CD4-positive, alpha-beta T cell treated with Interleukin-17A for 4 hours (primary cell): ENCODE measurements around the gene ZNF33B.
"Not testable (repeated sequence)": the region's sequence is repeated elsewhere in the genome, so short reads cannot be mapped to it uniquely, and the experiment has no call there.

Source experiments
- DNase-seq: peaks from one replicate; pipeline ENCODE4 v3.0.0-alpha.2; 2020; ENCODE audit warnings: mixed read lengths

Gene ZNF33B

DNA sequence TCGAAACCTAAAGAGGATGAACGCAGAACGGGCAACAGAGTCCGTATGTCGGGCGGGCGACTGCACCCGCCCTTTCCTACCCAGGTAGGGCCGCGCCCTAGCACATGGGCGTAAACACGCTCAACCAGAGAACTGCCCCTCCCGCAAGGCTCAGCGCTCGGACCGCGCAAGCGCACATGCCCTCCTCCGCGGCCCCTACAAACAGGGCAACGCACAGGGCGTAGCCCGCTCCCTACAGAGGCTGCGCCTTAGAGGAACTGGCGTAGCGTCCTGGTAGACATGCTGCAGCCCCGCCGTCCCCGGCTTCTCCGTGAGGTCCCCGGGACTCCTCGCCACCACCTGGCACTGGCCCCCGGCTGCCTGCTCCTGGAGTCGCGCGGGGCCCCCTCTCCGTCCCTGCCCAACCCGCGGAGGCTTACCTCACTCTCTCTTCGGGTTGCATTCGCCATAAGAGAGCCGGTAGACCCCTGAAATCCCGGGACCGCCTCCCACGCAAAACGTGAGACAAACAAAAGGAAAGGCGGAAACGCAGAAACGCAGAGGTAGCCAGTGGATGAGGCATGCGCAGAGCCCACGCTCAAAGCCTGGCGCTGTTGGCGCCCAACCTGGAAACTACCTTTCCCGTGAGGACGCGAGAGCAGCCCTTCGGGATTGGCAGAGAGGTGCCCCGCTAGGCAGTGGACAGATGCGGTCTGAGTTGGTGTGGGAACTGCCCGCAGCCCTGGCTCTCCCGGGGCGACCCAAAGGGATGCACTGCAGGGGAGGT is at the start of gene ZNF33B:
ZNF33B (minus strand) TSS at position 516 of the 766 bp plus-strand sequence. CDS start 1,642 bp downstream, outside the sequence.
- peak; percentile 96 for DNase-seq

DNA sequence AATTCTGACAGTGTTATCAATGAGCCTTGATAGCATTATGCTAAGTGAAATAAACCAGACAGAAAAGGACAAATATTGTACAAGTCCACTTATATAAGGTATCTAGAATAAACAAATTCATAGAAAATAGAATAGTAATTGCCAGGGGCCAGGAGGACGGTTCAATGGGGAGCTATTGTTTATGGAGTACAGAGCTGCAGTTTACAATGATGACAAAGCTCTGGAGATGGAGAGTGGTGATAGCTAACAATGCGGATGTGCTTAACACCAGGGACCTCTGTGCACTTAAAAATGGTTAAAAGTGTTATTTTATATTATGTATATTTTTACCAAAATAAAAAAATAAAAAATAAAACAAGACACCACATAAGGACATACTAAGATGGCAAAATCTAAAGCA is 46.1 kb upstream of the ZNF33B start:
- no peak for DNase-seq

DNA sequence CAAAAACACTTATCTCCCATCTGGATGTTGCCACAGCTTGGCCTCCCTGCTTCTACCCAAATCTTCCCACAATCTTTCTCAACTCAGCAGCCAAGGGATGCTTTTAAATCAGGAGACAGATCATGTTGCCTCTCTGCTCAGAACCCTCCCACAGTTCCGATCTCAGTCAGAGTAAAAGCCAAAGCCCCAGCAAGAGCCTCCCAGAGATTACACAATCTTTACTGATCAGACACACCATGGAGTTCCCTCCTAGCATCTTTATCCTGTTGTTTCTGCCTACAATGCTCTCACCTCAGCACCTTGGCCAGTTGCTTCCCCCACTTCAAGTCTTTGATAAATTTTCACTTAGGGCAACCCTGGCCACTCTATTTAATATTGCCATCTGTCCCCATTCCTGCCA is 41.9 kb upstream of the ZNF33B start:
- DNase-seq: no peak

DNA sequence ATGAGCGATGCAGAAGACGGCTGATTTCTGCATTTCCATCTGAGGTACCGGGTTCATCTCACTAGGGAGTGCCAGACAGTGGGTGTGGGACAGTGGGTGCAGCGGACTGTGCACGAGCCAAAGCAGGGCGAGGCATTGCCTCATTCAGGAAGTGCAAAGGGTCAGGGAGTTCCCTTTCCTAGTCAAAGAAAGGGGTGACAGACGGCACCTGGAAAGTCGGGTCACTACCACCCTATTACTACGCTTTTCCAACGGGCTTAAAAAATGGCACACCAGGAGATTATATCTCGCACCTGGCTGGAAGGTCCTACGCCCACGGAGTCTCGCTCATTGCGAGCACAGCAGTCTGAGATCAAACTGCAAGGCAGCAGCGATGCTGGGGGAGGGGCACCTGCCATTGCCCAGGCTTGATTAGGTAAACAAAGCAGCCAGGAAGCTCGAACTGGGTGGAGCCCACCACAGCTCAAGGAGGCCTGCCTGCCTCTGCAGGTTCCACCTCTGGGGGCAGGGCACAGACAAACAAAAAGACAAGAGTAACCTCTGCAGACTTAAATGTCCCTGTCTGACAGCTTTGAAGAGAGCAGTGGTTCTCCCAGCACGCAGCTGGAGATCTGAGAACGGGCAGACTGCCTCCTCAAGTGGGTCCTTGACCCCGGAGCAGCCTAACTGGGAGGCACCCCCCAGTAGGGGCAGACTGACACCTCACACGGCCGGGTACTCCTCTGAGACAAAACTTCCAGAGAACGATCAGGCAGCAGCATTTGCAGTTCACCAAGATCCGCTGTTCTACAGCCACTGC is 27.0 kb upstream of the ZNF33B start:
- not testable (repeated sequence) for DNase-seq

DNA sequence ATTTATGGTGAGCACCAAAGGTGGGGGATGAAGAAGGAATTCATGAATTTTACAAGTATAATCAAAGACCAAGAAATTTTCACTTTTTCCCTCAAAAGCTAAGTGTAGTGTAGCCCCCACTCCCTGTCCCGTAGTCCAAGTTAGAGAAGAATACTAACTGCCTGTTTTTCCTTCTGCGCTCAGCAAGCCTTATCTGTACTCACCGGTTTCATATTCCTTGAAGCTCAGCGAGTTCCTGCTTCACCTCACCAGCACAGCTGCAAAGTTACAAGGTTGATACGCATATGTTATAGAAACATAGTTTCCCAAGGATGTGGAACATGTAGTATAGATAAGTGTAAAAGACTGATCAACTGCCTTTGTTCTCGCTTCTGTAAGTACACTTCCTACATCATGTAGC is 16.0 kb upstream of the ZNF33B start:
- no peak for DNase-seq

DNA sequence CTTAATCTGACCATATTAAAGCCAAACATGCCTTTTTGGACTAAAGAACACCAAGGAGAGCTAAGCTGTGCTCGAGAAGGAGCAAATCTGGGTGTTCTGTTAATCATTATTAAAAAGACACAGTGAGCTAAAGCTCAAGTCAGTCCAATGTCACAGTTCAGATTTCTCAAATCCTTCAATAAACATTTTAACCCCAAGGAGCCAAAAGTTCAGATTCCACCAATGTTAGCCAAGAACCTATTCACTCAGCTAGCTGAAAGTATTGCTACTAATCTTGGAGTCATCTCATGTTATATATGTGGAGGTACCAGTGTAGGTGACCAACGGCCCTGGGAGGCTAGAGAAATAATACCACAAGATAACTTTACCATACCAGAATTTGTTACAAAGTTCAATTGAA is 14.5 kb upstream of the ZNF33B start:
- no peak for DNase-seq

DNA sequence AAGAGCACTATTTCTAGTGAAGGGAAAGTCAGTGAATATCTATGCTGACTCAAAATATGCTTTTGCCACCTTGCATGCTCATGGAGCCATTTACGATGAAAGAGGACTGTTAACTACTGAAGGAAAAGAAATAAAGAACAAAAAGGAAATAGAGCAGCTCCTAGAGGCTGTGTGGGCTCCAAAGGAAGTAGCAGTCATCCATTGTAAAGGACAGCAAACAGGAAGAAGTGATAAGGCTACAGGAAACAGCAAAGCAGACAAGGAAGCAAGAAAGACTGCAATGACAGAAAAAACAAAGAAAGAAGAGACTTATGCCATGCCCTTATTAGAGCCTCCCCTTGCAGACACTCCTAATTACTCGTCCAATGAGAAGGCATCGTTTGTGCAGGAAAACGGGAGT is 12.0 kb upstream of the ZNF33B start:
- DNase-seq: no peak

DNA sequence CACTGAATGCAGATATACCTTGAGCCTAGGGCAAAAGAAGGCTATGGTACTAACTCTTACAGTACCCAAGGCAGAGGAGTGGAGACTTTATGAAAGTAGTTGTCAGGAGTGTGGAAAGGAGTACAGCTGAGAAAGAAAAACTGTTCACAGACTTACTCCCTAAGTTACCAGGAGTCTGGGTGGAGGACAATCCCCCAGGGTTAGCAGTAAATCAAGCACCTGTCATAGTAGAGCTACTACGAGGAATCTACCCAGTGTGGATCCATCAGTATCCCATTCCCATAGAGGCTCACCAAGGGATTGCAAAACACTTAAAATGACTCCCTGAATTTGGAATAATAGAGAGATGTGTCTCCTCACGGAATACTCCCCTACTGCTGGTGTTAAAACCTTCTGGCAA is 10.1 kb upstream of the ZNF33B start:
- DNase-seq: no peak

DNA sequence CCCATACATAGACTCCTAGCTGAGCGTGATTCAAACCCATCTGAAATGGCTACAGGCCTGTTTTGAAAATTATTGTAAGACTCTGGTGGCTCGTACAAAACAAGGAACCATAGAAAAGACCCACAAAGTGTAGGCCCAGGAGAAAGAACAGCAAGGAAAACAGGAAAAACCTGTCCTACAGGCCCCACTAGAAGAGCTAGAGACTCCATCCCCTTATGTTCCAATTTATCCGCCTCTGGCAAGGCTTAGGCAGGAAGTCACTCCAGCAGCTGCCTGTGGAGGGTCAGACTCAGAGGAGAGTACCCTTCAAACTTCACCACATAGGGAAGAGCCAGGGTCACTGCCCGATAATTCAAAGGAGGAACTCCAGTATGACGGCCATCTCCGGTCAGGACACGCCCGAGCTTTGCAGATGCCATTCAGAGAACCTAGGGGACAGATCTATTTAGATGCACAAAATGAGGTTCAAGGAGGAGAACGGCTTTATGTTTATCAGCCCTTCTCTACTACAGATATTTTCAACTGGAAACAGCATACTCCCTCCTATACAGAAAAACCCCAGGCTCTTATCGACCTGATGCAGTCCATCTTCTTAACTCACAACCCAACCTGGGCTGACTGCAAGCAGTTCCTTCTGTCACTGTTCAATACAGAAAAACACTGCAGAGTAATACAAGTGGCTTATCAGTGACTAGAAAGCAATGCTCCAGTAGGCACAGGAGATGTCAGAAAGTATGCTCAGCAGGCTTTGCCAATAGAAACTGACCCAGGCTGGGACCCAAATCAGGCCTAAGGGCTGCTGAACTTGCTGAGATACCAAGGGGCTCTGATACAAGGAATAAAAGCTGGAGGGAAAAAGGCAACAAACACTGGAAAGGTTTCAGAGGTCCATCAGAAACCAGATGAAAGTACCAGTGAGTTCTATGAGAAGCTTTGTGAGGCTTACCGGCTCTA is 8.6 kb upstream of the ZNF33B start:
- no peak for DNase-seq

DNA sequence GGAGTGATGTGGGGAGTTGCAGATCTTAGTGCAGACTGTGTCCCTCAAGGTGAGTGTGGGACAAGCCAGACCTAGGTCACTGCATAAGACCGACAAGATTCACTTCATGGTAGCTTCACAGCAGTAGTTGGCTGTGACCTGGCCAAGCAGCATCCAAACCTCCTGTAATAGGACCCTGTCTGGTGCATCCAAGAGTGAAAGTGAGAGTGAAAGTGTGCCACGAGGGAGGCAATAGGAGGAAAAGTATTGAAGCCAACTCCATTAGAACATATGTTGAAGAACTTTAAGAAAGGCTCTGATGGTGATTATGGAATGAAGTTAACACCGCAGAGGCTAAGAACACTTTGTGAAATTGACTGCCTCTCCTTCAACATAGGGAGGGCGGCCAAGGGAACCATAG is 7.8 kb upstream of the ZNF33B start:
- DNase-seq: no peak

DNA sequence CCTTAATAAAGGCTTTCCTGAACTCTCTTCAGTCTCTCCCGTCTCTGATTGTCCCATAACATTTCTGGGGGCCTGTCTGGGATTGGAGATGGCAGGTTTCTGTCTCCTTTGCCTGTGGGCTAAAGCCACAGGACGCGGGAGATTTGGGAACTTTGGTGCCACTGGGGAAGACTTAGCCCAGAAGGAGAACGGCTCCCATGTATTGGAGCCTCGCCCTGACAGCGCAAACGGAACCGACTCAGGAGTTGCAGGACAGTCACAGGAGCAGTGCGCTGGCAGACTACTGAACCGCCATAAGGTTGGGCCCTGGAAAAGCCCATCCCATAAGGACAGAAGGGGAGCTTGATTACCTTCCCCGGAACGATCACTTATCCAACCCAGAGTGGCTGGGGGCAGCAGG is 7.1 kb upstream of the ZNF33B start:
- DNase-seq: no peak

DNA sequence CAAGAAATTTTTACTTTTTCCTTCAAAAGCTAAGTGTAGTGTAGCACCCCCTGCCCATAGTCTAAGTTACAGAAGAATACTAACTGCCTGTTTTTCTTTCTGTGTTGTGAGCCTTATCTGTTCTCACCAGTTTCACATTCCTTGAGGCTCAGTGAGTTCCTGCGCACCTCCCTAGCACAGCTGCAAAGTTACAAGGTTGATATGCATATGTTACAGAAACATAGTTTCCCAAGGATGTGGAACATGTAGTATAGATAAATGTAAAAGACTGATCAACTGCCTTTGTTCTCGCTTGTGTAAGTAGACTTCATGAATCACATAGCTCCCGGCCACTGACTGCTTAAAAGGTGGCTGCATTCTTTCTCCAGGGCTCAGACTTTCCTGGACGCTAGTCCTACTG is 6.7 kb upstream of the ZNF33B start:
- DNase-seq: no peak

DNA sequence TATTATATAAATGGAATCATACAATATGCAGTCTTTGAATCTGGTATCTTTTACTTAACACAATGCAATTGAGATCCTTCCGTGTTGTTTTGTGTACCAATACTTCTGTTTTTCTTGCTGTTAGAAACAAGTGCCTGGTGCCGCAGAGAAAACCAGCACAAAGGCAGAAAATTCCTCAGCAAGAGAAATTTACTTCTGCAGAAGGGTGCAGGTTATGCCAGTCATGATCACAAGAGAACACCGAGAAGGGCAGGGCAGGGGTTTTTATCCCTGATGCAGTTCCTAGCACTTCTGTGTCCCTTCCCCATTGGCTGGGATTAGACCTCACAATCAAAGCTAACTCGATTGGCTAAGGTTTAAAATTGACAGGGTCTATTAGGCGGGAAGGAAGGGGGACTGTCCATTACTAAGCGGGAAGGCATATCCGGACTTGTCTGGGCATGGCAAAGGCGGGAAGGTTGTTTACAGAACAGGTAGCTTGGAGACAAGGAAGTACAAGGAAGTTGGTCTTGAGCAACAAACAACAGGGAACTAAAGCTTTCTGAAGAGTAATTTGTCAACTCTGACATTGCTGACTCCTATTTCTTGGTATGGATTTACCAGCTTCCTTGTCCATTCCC is 2.4 kb upstream of the ZNF33B start:
- DNase-seq: no peak

DNA sequence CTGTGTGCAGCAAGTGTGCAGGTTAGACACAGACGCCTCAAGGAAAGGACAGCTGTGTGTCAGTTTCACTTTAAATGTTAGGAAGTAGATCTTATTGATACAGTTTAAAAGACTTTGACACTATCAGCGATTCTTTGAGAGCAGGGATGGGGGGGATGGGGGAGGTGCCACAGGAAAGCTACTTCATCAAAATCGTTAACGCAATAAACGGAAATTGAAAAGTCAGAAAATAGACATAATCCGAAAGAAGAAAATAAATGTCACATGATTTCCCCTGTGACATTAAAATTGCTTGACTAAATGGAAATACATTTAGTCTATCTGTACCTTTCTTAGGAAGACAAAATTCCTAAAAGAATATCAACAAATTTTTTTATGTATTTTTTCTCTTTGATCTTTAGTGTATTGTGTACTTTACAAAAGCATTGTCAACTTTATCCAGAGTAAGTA is 476 bp upstream of the ZNF33B start:
- peak; percentile 65 for DNase-seq

DNA sequence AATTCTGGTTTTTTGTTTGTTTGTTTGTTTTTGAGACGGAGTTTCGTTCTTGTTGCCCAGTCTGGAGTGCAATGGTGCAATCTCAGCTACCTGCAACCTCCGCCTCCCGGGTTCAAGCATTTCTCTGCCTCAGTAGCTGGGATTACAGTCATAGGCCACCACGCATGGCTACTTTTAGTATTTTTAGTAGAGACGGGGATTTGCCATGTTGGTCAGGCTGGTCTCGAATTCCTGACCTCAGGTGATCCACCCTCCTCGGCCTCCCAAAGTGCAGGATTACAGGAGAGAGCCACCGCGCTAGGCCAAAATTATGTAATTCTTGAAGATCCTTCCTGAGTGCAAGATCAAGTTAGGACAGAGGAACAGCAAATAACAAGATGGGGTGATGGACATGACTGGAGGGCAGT is 719 bp downstream of the ZNF33B start:
- no peak for DNase-seq

DNA sequence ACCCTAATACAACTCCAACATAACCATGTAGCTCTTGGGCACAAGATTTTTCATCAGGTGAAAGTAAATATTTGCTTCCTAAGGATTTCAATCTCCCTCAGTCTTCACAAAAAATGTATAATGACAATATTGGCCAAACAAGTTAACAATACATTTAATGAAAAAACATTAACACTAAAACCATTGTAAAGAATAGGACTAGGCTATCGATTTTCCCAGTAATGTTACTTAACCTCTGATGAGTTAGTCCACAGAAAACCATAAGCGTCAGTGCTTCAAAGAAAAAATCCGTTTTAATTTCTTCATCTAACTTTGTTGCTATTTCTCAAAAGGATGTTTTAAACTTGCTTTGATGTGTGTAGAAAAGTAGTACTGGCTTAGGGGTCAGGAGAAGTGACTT is 1.2 kb downstream of the ZNF33B start:
- DNase-seq: no peak

DNA sequence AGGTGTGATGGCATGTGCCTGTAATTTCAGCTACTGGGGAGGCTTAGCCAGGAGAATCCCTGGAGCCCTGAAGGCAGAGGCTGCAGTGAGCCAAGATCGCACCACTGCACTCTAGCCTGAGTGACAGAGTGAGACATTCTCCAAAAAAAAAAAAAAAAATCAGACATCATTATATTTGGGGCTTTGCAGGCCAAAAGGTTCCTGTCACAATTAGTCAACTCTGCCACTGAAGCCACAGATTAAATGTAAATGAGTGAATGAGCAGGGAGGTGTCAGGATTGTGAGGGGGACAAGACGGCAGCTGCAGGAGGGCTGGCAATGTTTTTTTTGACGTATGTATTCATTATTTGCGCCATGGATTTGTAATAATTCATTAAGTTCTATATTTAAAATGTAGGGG is 3.3 kb downstream of the ZNF33B start:
- DNase-seq: no peak

DNA sequence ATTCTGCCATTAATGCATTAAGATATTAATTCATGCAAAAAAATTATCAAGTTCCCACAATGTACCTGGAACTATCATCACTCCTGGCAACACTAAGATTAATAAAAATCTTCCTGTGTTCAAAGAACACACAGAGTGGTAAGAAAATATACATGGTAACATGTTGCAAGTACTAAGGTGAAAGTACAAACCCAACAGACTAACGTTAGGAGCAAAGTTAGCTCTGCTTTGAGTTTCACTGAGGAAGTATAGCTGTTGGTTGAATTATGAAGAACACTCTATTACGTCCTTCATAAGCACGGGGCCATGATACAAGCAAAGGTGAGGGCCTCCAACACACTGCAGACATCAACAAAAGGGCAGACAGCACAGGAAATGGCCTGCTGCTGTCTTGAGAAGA is 5.8 kb downstream of the ZNF33B start:
- no peak for DNase-seq

DNA sequence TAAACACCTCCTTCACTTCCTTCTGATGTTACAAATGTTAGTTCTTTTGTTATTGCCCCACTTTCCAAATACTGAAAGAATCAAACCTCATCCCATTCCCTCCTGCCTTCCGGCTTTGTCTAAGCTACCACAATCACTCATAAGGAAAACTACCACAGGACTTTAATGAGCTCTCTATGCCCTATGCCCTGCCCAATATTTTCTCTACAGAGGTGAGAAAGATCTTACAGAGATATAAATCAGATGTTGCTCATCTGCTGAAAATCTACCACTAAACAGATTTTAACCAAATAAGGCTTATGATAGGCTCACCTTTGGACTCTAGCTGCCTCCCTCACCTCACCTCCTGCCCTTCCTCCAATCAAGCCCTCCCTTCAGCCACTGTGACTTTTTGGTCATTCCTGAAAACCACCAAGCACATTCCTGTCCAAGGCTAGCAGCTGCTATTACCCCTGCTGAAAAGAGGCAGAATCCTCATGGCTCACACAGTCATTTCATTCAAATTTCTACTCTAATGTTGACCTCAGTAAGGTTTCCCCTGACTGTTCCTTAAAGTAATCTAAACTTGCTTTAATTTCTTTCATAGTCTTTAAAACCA is 7.7 kb downstream of the ZNF33B start:
- no peak for DNase-seq

DNA sequence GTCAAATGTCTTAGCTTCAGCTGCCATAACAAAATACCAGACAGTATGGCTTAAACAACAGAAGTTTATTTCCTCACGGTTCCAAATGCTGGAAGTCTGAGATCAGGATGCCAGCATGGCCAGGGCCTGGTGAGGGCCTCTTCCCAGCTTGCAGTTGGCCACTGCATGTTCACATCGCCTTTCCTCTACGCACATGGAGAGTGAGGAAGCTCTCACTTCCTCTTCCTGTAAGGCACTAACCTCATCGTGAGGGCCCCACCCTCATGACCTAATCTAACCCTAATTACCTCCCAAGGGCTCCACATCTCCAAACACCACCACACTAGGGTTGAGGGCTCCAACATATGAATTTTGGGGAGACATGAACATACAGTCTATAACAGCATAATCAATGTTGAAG is 14.4 kb downstream of the ZNF33B start:
- no peak for DNase-seq

DNA sequence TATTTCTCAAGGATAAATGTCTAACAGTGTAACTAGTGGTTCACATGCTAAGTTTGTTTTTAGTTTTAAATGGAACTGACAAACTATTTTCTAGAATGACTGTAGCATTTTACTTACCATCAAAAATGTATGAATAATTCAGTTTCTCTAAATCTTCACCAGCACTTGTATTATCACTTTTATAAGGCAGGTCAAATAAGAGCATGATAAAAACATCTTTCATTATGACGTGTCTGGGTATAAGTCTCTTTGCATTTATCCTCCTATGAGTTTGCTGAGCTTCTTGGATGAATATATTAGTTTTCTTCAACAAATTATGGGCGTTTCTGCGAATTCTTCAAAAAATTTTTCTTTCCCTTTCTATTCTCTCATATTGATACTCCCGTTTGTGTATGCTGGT is 19.9 kb downstream of the ZNF33B start:
- no peak for DNase-seq

DNA sequence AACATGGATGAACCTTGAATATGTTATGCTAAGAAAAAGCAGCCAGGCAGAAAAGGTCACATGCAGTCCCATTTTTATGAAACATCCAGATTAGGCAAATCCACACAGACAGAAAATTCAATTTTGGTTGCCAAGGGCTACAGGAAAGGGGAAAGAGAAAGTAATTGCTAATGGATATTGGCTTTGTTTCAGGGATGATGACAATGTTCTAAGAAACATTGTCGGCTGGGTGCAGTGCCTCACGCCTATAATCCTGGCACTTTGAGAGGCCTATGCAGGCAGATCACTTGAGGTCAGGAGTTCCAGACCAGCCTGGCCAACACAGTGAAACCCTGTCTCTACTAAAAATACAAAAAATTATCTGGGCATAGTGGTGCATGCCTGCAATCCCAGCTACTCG is 23.0 kb downstream of the ZNF33B start:
- no peak for DNase-seq
